A673 (cell line): Measurements from ENCODE around the gene ERG. TPM values are rescaled to one million over a fixed set of nuclear protein-coding genes. Genes with fewer than 3 reads are reported as not detected.

Experiments
- BruUV-seq: library from RNA; stranded (reverse); fragments of 400-500 nt; replicated peaks from 2 replicates; lab custom pipeline; 2021; lab: Mats Ljungman, UMichigan
- CTCF ChIA-PET: fragments of 300-600 bp; sonication (Branson Sonifier 250); formaldehyde crosslinking; loops from one replicate; lab custom pipeline; 2022; ENCODE audit warnings: antibody characterized with exemption; lab: Charles Lee
- POLR2A ChIA-PET: fragments of 300-600 bp; sonication (Branson Sonifier 250); formaldehyde crosslinking; loops from one replicate; lab custom pipeline; 2022; ENCODE audit warnings: antibody characterized with exemption; ENCODE audit not compliant: low non-redundant PET; lab: Charles Lee
- DNase-seq: peaks from one replicate; pipeline ENCODE4 v3.0.0-alpha.2; 2015; ENCODE audit warnings: low spot score
- H3K27ac ChIP-seq: fragments of 200-600 bp; sonication (generic); 2 replicates; pipeline ENCODE4 v1.5.1; 2016; ENCODE audit warnings: mixed run types, low read depth, mild to moderate bottlenecking, mixed read lengths, antibody characterized with exemption, low read length; ENCODE audit not compliant: poor library complexity, severe bottlenecking
- H3K27me3 ChIP-seq: fragments of 200-600 bp; sonication (generic); replicated peaks from 2 replicates; pipeline ENCODE4 v1.6.1; 2017; ENCODE audit warnings: mixed run types, low read depth, mild to moderate bottlenecking, mixed read lengths, antibody characterized with exemption, low read length; ENCODE audit not compliant: insufficient read depth, poor library complexity
- H3K36me3 ChIP-seq: fragments of 200-600 bp; sonication (generic); 2 replicates; pipeline ENCODE4 v1.6.1; 2016; ENCODE audit warnings: mixed run types, mild to moderate bottlenecking, mixed read lengths, antibody characterized with exemption, low read length; ENCODE audit not compliant: insufficient read depth, poor library complexity, severe bottlenecking
- H3K4me1 ChIP-seq: fragments of 200-600 bp; sonication (generic); 2 replicates; pipeline ENCODE4 v1.6.1; 2017; ENCODE audit warnings: mixed run types, mild to moderate bottlenecking, mixed read lengths, antibody characterized with exemption, low read length; ENCODE audit not compliant: insufficient read depth, poor library complexity, severe bottlenecking
- H3K4me3 ChIP-seq: fragments of 200-600 bp; sonication (generic); 2 replicates; pipeline ENCODE4 v1.5.1; 2016; ENCODE audit warnings: low read depth, mixed run types, mild to moderate bottlenecking, mixed read lengths, low read length; ENCODE audit not compliant: poor library complexity, severe bottlenecking
- H3K9me3 ChIP-seq: fragments of 200-600 bp; sonication (generic); 2 replicates; pipeline ENCODE4 v1.6.1; 2016; ENCODE audit warnings: mixed run types, low read depth, mild to moderate bottlenecking, mixed read lengths, antibody characterized with exemption, low read length; ENCODE audit not compliant: poor library complexity, severe bottlenecking
- CTCF ChIP-seq: fragments of 300-800, 200-600 bp; sonication (generic); conservative IDR thresholded peaks from 2 replicates; pipeline ENCODE4 v1.5.1; 2017; ENCODE audit warnings: low read depth, mild to moderate bottlenecking, antibody characterized with exemption, low read length, moderate library complexity, mixed read lengths
- EZH2 ChIP-seq: fragments of 200-600 bp; sonication (generic); IDR thresholded peaks from 2 replicates; pipeline ENCODE4 v1.6.1; 2017; ENCODE audit warnings: borderline replicate concordance, low read depth, mild to moderate bottlenecking, mixed read lengths, antibody characterized with exemption, low read length; ENCODE audit not compliant: poor library complexity, severe bottlenecking
- intact Hi-C: fragments of 100-400 bp; cut with micrococcal nuclease; formaldehyde crosslinking; loops from one replicate; pipeline ENCODE4 v1.10.0; 2022; ENCODE audit not compliant: unreplicated experiment
- total RNA-seq: library from RNA; stranded (reverse); gene quantifications from 2 replicates; pipeline ENCODE4 v1.2.3, GENCODE V29; 2021

The ERG gene
- total RNA-seq, 1 experiment from 2014 or later: not detected

GRCh38 chr21:38479641-38480525, 18.4 kb downstream of the ERG start:
- POLR2A ChIA-PET: no interaction called here
- Histone ChIP-seq H3K9me3 (no peaks in the 10 kb centered on the region), H3K27me3 (peaks cover 6% of the 10 kb centered on the region), H3K36me3 (no peaks in the 10 kb centered on the region), H3K27ac (no peak overlapping the region), H3K4me3 (no peak overlapping the region), H3K4me1 (no peaks in the 10 kb centered on the region)
- CTCF ChIA-PET: no interaction called here
- BruUV-seq: no TSS peak
- TF ChIP-seq CTCF (no peak), EZH2 (no peak)
- DNase-seq: no peak
- intact Hi-C loops: no loop called here

GRCh38 chr21:38478782-38479181, 19.5 kb downstream of the ERG start:
- Histone ChIP-seq H3K27me3 (peaks cover 6% of the 10 kb centered on the region), H3K9me3 (no peaks in the 10 kb centered on the region), H3K4me3 (no peak overlapping the region), H3K4me1 (no peaks in the 10 kb centered on the region), H3K36me3 (no peaks in the 10 kb centered on the region), H3K27ac (no peak overlapping the region)
- no TSS peak for BruUV-seq
- no peak for TF ChIP-seq EZH2
- no peak for TF ChIP-seq CTCF
- intact Hi-C loops: no loop called here
- no peak for DNase-seq
- CTCF ChIA-PET: no interaction called here
- POLR2A ChIA-PET: no interaction called here

- ChIA-PET POLR2A (no interaction called here), CTCF (no interaction called here)
- no peak for DNase-seq
- no TSS peak for BruUV-seq
- H3K9me3 ChIP-seq: no peaks in the 10 kb centered on the region
- H3K27ac ChIP-seq: no peak overlapping the region
- no peaks in the 10 kb centered on the region for H3K36me3 ChIP-seq
- H3K27me3 ChIP-seq: peaks cover 6% of the 10 kb centered on the region
- no peak overlapping the region for H3K4me3 ChIP-seq
- H3K4me1 ChIP-seq: no peaks in the 10 kb centered on the region
- no peak for TF ChIP-seq EZH2
- TF ChIP-seq CTCF: no peak
- intact Hi-C loops: no loop called here
These were observed 21.1 kb downstream of the ERG start for GRCh38 chr21:38477226-38477625.
